Measurements from ENCODE around the gene RAC2.

The RAC2 gene

DNA sequence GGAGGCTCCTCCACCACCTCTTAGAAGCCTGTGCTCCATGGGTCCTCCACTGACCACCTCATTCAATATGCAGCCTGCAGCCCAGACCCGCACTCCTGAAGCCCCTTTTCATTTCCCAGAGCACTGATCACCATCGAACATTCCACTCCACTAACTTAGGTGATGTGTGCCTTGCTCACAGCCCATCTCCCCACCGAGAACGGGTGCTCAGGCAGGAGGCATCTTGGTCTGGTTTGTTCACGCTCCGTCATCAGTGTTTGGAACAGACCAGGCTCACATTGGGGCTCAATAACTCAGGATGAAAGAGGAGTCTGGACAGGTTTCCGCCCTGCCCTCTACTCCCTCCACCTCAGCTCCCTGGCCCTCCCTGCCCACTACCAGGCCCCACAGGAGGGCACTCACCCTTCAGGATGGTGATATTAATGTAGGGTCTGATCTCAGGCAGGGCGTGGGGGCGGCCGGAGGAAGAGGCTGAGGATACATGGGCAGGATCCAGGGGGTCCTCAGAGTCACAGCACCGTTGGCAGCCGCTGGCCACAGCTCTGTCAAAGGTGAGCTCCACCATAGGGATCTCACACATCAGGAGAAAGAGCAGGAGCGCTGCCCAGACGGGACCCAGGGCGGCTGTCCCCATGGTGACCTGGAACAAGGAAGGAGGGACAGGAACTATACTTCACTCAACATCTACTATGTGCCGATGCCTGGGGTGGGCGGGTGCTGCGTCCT, 59.1 kb downstream of the RAC2 start:
- DNase-seq = no peak

DNA sequence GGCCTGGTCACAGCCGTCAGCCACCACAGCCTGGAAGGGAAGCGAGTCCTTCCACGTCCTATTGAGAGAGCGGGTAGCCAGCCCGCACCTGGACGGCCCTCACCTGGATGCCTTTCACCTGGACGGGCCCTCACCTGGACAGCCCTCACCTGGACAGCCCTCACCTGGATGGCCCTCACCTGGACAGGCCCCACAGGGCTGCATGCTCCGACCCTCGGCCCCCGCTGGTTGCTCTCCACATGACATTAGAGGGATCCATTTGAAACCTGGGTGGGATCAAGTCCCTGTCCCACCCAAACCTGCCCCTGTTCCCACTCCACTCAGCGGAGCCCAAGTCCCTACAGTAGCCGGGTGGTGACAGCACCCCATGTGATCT, 59.7 kb downstream of the RAC2 start:
- no peak for DNase-seq

DNA sequence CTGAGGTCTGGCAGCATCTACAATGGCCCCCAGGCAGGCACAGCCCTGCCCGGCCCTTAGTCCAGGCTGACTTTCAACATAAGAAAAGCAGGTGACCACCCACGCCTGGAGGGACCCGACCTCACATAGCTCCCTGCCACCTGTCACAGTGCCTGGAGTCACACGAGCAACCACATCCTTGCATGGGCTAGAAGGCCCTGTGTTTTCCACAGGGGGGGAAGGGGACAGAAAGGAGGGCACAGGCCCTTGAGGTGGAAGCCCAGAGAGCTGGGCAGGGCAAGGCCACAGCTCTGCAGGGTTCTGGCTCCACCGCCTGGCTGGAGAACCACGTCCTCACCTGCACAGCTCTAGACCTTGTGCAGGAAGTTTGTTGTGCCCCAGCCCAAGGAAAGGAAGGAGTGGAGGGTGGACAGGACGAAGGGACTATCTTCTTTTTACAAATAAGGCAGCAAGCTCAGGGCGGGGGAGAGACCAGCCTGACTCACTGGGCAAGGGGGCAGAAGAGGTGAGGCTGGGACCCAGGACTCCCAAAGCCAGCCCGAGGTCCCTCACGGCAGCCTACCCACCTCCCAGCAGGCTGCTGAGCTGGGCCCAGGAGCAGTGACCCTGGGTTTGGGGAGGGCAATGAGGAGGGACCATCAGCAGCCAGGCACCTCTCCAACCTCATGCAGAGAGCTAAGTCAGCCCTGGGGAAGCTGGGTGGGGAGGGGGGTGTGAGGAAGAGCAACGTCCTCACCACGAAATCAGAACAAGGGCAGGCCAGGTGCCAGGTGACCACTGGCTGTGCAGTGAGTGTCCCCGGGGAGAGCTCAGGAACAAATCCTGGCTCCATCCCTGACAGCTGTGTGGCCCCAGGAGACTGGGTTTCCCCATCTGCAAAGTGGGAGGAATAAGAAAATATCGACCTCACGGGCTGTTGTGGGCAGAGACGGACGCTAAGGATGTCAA, 60.4 kb downstream of the RAC2 start:
- DNase-seq = no peak

DNA sequence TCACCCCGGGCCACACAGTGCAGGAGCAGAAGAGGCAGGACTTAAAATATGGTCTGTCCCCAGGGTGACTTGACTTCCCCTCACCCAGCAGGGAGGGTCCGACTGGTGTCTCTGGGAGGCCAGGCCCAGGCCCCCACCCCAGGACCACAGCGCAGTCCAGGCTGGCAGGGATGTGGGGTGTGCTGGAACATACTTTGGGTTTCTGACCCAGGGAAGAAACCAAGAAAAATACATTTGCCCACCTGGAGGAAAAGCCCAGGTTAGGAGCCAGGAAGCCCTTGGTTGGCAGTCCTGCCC, 61.2 kb downstream of the RAC2 start:
- DNase-seq = no peak

DNA sequence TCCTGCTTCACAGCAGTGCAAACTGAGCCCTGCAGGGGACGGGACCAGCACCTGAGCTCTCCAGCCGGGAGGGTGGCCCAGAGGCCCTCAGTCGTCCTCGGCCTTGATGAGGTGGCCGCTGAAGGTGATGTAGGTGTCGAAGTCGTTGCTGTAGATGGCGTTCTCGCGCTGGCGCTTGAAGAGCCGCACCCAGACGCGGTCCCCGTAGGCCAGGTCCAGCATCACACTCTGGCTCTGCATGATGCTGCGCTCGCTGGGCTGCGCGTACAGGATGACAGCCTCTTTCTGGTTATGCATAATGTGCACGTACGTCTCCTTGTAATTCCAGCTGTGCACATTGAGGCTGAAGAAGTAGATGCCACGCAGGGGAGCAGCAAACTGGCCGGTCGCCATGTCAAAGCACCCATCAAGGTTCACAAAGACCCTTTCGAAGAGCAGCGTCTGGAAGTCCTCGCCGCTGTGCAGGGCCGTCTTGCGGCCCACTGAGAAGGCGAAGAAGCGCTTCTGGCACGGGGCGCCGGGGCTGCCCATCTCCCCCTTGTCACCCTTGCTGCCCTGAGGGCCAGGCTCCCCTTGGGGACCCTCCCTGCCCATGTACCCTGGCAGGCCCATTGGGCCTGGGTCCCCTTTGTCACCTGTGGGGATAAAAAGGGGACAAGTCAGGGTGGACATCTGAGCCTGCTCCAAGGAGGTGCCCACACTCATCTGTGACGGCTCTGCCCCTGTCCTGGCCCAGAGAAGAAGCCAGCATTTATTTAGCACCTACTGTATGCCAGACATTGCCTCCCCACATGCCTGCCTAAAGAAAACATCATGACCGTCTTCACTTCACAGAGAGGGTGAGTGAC, 61.7 kb downstream of the RAC2 start:
- DNase-seq = no peak

DNA sequence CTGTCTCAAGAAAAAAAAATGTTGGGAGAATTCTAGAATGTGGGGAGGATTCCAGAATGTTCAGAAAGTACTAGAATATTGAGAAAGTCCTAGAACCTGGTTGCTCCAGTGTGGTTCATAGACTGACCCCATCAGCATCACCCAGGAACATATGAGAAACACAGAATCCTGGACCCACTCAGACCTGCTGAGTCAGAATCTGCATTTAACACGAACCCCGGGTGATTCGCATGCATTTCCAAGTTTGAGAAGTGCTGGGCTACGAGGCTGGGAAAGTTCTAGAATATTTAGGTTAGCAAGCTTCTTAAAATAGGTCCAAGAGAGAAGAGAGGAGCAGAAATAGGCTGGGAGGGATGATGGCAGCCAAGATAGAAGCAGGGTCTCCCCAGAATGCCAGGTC, 62.4 kb downstream of the RAC2 start:
- DNase-seq = no peak

DNA sequence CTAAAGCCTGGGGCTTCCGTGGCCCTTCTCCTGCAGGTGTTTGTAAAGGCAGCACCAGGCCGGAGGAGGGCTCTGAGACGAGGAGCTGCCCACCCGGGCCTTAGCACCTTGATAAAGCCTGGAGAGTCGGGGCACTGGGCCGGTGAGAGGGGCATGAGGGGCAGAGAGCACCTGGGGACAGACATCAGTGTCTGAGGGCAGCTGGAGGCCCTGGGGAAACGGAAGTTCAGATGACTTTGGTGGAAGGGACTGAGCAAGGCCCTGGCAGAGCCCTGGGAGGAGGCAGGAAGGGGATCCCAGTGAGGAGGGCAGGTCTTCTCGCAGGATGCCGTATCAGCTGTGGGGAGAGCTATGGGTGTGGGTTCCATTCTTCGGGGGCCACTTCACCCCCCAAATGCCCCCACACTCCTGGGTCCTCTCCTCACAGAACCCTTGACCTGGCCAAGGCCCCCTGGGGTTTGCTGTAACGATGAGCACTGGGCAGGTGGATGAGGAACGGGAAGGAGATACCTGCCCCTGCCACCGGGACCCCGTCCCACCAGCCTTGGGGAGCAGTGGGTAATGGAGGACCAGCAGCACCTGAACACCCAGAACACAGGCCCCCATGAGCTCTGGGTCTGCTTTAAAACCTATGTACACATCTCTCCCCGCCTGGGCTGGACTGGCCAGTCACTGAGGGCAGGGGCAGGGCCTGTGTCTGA, 63.4 kb downstream of the RAC2 start:
- no peak for DNase-seq

DNA sequence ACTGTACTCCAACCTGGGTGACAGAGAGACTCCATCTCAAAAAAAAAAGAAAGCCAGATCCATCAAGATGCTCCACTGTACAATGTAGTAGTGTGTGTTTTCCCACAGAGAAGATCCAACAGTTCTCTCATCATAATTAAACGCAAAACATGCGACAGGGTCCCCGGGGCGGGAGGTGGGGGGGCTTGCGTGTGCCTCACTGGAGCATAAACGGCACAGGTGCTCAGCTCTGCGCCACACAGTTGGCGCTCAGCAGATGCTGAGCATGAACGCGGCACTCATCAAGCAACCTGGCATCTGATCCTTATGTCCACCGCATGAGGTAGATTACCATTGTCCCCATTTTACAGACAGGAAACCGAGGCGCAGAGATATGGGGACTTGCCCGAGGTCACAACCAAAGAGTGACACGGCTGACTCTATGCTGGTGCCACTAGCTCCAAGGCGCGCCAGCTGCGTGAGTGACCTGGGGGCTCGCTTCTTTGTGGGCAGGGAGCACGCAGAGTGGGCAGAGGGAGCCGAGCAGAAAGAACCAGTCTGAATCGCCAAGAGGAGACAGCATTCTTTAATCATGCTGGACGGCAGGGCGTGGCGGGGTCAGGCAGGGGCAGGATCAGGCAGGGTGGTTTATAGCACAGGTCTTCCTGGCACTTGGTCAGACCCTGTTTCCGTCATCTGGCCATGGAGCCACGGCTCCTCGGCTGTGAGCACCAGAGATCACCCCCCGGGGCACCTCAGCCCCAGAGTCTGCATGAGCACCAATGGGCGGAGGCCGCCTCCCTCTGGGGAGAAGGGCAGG, 64.2 kb downstream of the RAC2 start:
- DNase-seq = no peak

DNA sequence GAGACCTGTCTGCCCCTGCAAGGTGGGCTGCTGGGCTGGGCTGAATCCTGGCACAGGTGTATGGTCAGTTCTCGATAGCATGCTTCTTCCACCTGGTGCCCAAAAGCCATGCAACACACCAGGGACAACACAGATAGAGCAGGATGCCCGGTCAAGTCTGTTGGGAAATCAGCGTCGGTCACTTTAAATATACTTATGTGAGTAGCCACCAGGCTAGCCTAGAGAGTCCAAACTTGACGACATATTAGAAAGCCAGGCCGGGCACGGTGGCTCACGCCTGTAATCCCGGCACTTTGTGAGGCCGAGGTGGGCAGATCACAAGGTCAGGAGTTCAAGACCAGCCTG, 65.0 kb downstream of the RAC2 start:
- no peak for DNase-seq

DNA sequence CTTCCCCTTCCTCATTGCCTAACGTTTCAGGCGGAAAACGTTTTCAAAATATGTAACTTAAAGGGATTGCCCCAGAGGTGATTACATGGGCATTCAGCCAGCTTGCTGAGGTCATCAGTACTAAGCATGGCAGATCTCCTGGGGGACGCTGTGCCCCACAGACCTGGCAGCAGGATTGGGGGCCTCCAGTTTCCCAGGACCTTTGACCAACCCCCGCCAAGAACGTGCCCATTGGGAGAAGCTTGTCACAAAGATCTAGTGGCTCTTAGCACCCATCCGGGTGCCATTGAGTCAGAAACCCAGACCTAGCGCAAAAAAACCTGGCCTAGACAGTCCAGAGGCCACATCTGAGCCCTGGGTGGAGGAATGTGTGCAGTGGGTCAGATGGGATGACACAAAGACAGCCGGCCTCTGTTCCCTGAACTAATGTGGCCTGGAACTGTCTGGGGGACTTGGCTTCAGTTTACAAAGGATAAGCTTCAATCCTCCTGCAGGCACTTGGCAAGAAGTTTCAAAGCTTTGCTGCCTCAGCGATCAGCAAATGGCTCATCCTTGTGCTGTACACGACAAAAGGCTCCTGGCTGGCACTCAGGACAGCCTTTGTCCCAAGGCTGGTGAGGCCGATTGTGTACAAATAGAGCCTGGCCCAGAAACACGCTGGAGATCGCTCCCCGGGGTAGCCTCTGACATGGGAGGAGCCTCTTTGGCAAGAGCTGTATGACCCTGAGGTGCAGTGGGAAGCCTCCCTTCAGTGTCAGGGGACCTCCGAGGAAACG, 65.5 kb downstream of the RAC2 start:
- DNase-seq = no peak

DNA sequence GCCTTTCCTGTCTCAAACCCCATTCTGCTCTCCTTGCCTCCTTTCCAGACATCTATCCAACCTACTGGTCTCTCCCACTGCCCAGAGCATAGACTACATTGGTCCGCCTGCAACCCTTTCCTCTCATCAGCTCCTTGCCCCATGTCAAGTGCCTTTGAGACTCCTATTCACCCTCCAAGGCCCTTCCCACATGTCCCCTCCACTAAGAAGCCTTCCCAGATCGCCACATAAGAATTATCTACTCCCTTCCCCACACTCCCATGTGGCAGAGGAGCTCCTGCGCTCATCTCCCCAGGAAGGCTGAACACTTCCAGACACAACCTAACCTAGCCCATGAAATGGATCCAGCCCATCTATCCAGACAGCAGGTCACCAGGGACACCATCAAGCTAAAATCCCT, 66.3 kb downstream of the RAC2 start:
- DNase-seq = no peak

DNA sequence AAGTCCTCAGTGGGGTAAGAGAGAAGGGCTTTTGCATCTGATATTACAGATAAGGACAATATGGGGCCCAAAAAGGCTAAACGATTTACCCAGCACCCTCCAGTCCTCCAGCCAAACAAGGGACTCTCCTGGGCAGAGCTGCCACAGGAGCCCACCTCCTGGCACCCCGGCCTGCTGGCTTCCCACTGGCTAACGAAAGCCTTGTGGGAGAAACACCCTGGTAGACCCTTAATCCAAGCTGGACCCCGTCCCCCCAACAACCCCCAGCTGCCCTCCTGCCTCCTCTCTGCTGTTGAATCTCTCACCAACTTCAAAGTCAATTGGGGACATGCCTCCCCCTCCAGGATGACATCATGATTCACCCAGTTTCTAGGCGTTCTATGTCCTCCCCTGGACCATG, 66.8 kb downstream of the RAC2 start:
- DNase-seq = no peak

DNA sequence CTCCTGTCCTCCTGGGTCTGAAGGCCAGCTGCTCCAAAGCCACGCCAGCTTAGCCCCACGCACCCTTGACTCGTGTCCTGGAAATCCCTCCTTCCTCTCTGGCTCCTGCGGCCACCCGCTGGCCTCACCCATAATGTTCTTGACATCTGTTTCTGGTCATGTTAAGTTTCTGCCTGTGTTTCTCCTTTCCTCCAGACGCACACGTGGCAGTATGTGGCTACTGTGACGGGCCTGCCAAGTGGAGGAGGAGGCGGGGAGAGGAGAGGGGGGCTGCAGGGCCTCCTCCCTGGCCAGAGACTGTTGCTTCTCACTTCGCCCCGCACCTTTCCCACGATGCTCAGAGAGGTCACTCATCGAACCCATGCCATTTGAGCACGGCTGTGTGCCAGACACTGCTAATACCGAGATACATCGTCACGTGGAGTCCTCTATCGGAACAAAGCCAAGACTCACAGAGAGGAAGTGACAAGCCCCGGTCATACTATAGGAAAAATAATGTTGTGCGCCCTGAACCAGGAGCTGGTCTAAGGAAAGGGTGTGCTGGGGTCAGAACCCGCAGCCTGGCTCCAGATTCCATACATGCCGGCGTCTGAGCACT, 67.5 kb downstream of the RAC2 start:
- no peak for DNase-seq

DNA sequence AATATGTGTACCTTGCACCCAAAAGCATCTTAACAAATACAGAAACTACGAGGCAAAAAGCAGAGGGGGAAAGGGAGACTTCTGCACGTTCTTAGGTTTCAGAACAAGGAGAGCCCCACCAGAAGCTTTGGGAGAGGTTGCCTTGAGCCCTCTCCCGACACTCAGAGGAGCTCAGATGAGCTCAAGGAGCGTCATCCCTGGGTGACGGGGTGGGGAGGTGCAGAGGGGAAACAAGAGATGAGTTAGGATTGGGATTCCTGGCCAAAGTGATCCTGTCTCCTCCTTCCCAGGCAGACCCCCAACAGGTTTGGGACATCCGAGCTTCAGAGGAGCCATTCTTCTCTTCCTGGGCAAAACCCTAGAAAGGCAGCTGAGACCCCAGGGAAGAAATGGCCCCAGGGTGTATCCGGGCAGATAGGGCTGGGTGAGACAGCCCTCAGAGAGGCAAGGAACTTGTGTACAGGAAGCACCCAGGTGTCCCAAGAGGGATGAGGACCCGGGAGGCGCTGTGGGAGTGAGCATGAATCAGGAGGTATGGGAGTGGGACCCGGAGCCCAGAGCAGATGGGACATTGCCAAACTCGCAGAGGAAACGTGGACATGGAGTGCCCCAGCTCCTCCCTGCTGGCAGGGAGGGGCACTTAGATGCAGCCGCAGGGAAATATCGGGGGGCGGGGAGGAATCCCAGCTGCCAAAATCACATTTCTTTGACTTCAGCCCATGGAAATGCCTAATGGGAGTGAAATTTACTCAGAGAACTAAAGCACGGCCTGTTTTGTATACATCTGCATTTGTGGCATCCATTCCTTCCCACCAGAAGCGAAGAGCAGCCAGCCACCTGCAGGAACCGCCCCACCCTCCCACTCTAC, 68.4 kb downstream of the RAC2 start:
- no peak for DNase-seq
